Stomach smooth muscle (tissue), 2 donors: Measurements from ENCODE around the gene UVSSA.

Experiments used
- H3K27ac ChIP-seq: one replicate; pipeline ENCODE4 v1.7.0; 2013; ENCODE audit warnings: mild to moderate bottlenecking, low read length, inconsistent platforms
- H3K27me3 ChIP-seq, 2 donors: one replicate each; pipeline ENCODE4 v1.7.0; 2013; ENCODE audit warnings: low read length in 2 of 2; ENCODE audit not compliant: insufficient read depth in 2 of 2, control insufficient read depth in 1 of 2
- H3K36me3 ChIP-seq, 2 donors: one replicate each; pipeline ENCODE4 v1.7.0; 2013; ENCODE audit warnings: low read length in 2 of 2; ENCODE audit not compliant: control insufficient read depth in 2 of 2, insufficient read depth in 2 of 2
- H3K4me1 ChIP-seq: one replicate; pipeline ENCODE4 v1.7.0; 2013; ENCODE audit warnings: low read length; ENCODE audit not compliant: control insufficient read depth, insufficient read depth
- H3K4me3 ChIP-seq, 2 donors: one replicate each; pipeline ENCODE4 v1.7.0; 2013; ENCODE audit warnings: low read length in 2 of 2
- H3K9ac ChIP-seq, 2 donors: one replicate each; pipeline ENCODE4 v1.7.0; 2013; ENCODE audit warnings: low read length in 2 of 2, mild to moderate bottlenecking in 1 of 2
- H3K9me3 ChIP-seq, 2 donors: one replicate each; pipeline ENCODE4 v1.7.0; 2013; ENCODE audit warnings: low read length in 2 of 2; ENCODE audit not compliant: control insufficient read depth in 2 of 2
- donor health status: healthy.
- donor health status: Pancreatic carcinoma.

Gene UVSSA

DNA sequence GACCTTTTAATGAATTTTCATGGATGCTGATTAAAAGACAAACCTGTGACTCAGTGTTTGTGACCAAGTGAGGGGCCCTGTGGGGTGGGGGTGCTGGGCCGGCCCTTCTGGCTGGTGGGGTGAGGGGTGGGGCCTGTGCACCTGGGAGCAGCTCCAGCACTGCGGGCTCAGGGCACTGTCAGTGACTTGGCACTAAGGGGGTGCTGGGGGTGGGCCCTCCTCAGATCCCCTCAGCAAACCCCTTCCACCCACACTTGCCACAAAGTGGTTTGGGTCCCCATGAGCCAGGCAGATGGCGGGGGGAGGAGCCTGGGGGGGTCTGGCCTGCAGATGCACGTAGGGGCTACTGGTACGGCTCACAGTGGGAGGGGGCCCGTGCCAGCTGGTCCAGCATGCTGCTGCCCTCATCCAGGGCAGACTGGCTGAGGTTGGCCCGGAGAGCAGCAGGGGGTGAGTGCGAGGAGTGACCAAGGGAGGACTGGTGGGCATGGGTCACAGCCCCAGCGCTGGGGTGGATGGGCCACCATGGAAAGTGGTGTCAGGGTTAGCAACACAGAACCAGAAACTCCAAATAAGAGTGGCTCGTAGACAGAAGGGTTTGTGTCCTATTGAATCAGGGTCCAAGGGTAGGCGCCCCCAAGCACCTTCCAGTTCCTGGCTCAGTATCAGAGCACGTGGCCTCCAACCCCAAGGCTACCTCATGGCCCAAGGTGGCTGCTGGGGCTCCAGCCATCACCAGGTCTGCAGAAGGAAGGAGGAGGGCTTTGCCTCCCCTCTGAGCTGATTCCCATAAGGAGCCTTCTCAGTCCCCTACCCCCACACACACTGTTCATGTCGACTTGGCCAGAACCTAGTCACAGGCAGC is 49.2 kb downstream of the UVSSA start:
- H3K36me3 ChIP-seq: peaks cover 11 to 14% of the 10 kb centered on the region in 2 donors
- H3K9me3 ChIP-seq: peaks cover 0 to 4% of the 10 kb centered on the region in 2 donors
- no peak overlapping the region for H3K4me3 ChIP-seq
- no peaks in the 10 kb centered on the region for H3K4me1 ChIP-seq
- H3K27me3 ChIP-seq: peaks cover 8 to 9% of the 10 kb centered on the region in 2 donors
- no peak overlapping the region for H3K9ac ChIP-seq
- no peak overlapping the region for H3K27ac ChIP-seq

DNA sequence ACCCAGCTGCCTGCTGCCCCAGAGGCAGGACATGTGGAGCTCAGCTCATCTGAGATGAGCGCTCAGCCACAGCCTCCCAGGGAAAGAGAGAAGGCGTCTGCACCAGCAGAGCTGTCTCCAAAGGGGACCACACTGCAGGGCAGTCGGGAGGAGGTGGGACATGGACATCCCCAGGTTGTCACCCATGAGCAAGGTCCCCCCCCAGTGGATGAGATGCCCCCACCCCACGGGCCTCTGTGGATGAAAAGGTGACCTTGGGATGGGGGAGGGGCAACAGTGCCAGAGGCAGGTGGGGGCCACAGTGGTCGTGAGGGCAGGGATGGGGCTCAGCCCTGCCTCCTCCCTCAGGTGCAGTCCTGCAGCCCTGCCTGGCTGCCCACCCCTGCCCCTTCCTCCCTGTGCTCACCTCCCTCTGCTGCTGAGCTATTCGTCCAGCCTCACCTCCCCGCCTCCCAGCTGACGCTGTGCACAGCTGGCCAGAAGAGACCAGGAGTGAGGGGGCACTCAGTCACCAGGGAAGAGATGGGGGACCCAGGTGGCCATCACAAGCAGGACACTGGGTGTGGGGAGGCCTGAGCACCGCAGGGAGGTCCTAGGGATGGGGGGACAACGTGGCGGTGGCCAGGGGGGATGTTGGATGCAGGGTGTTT is 49.9 kb downstream of the UVSSA start:
- Histone ChIP-seq H3K27me3 (peaks cover 14 to 17% of the 10 kb centered on the region in 2 donors), H3K9ac (no peak overlapping the region), H3K27ac (no peak overlapping the region), H3K36me3 (peaks cover 6 to 14% of the 10 kb centered on the region in 2 donors), H3K9me3 (peaks cover 0 to 4% of the 10 kb centered on the region in 2 donors), H3K4me3 (no peak overlapping the region), H3K4me1 (no peaks in the 10 kb centered on the region)

DNA sequence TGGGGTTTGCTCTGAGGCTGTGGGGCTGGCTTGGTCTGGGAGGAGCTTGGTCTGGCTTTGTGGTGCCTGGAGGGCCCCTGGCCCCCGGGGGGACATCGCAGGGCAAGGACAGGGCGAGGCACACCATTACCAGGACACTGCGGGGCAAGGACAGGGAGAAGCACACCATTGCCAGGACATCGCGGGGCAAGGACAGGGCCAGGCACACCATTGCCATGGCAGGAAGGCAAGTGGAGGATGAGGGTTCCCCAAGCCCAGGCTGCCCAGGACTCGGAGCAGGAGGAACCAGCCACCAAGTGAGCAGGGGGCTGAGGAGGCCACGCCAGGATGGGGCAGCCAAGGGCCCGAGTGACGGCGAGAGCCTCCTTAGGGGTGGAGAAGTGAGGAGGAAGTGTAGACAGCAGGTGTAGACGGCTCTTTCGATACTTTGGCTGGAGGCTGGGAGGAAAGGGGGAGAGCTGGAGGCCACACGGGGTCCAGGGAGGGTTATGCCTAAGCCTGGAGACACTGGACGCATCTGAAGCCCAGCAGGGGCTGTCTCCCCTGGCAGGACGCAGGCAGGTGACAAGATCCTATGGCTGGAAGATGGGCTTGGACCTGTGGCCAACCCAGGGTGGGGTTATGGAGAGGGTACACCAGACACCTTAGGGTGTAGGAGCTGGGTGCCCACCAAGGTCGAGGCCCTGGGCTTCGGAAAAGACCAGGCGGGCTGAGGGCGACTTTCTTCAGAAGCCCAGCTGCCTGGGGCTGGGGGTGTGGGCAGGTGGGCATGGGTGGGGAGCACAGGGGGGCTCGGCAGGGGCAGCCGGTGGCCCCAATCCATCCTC is 51.9 kb downstream of the UVSSA start:
- H3K9ac ChIP-seq: no peak overlapping the region
- peaks cover 14 to 36% of the 10 kb centered on the region in 2 donors for H3K27me3 ChIP-seq
- no peak overlapping the region for H3K27ac ChIP-seq
- peaks cover 2 to 5% of the 10 kb centered on the region in 2 donors for H3K36me3 ChIP-seq
- no peak overlapping the region for H3K4me3 ChIP-seq
- peaks cover 8% of the 10 kb centered on the region for H3K4me1 ChIP-seq
- peaks cover 0 to 1% of the 10 kb centered on the region in 2 donors for H3K9me3 ChIP-seq

- H3K4me1 ChIP-seq: peaks cover 14% of the 10 kb centered on the region
- H3K4me3 ChIP-seq: no peak overlapping the region
- H3K9me3 ChIP-seq: no peaks in the 10 kb centered on the region
- peaks cover 19 to 43% of the 10 kb centered on the region in 2 donors for H3K27me3 ChIP-seq
- H3K36me3 ChIP-seq: peaks cover 0 to 2% of the 10 kb centered on the region in 2 donors
- H3K27ac ChIP-seq: no peak overlapping the region
- H3K9ac ChIP-seq: no peak overlapping the region
Observed at GRCh38 chr4:1399508-1400190, 52.6 kb downstream of the UVSSA start.

GRCh38 chr4:1400191-1400805 is 53.3 kb downstream of the UVSSA start:
- H3K4me1 ChIP-seq: peaks cover 14% of the 10 kb centered on the region
- no peak overlapping the region for H3K27ac ChIP-seq
- peaks cover 19 to 50% of the 10 kb centered on the region in 2 donors for H3K27me3 ChIP-seq
- H3K36me3 ChIP-seq: peaks cover 0 to 2% of the 10 kb centered on the region in 2 donors
- no peak overlapping the region for H3K4me3 ChIP-seq
- no peaks in the 10 kb centered on the region for H3K9me3 ChIP-seq
- H3K9ac ChIP-seq: no peak overlapping the region

DNA sequence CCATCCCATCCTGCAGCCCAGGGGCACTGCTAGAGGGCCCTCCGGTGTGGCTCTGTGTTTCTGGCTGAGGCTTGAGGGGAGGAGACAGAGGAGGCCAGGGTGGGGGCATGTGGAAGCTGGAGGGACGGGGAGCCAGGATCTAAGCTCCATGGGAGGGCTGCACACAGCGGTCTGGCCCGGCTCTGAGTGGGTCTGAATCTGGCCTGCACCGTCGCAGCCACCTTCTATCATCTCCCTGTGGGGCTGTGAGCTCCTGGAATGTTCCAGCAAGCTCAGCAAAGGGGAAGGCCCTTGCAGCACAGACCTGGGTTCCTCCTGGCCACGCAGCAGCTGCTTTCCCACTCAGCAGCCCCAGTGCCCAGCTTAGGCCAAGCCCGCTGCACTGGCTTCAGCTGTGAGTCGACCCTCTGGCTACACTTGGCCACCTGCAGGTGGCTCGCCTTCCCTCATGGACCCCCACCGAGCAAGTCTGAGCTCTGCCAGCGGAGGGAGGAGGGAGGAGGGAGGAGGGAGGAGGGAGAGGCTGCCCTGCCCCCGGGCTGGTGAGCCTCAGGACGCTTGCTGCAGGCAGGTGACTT is 53.9 kb downstream of the UVSSA start:
- H3K4me1 ChIP-seq: peaks cover 14% of the 10 kb centered on the region
- H3K27me3 ChIP-seq: peaks cover 19 to 56% of the 10 kb centered on the region in 2 donors
- H3K36me3 ChIP-seq: no peaks in the 10 kb centered on the region
- H3K27ac ChIP-seq: no peak overlapping the region
- no peaks in the 10 kb centered on the region for H3K9me3 ChIP-seq
- no peak overlapping the region for H3K4me3 ChIP-seq
- H3K9ac ChIP-seq: no peak overlapping the region

- Histone ChIP-seq H3K36me3 (no peaks in the 10 kb centered on the region), H3K4me1 (peaks cover 14% of the 10 kb centered on the region), H3K9me3 (no peaks in the 10 kb centered on the region), H3K4me3 (no peak overlapping the region), H3K9ac (no peak overlapping the region), H3K27ac (no peak overlapping the region), H3K27me3 (peaks cover 19 to 60% of the 10 kb centered on the region in 2 donors)
Observed at GRCh38 chr4:1401409-1402020, 54.5 kb downstream of the UVSSA start.

GRCh38 chr4:1402021-1402515 is 55.1 kb downstream of the UVSSA start:
- Histone ChIP-seq H3K4me1 (peaks cover 18% of the 10 kb centered on the region), H3K9ac (no peak overlapping the region), H3K27me3 (peaks cover 21 to 65% of the 10 kb centered on the region in 2 donors), H3K9me3 (no peaks in the 10 kb centered on the region), H3K27ac (no peak overlapping the region), H3K36me3 (no peaks in the 10 kb centered on the region), H3K4me3 (no peak overlapping the region)

GRCh38 chr4:1402516-1403091 is 55.6 kb downstream of the UVSSA start:
- Histone ChIP-seq H3K4me1 (peaks cover 20% of the 10 kb centered on the region), H3K27ac (no peak overlapping the region), H3K9me3 (no peaks in the 10 kb centered on the region), H3K9ac (no peak overlapping the region), H3K27me3 (peaks cover 25 to 71% of the 10 kb centered on the region in 2 donors), H3K36me3 (no peaks in the 10 kb centered on the region), H3K4me3 (no peak overlapping the region)
